Measurements from ENCODE around the gene BCAR1. TPM values are rescaled to one million over a fixed set of nuclear protein-coding genes. Genes with fewer than 3 reads are reported as not detected.

The BCAR1 gene
- total and polyA plus RNA-seq, 12 donors: 54.6 to 85.2 (median 71.3) TPM

GRCh38 chr16:75192606-75193264 lies 58.7 kb downstream of the BCAR1 start:
- intact Hi-C loops (cut with DNase I): loop anchor here in 8 of 10 donors (10.0 kb wide), 4 partner anchors 192 to 572 kb away; partner anchors contain the start of gene TMEM170A (in 1 of the 8)
- Histone ChIP-seq H3K27me3 (peaks cover 0 to 18% (median 6%) of the 10 kb centered on the region in 7 donors), H3K4me3 (no peak overlapping the region), H3K36me3 (no peaks in the 10 kb centered on the region), H3K4me1 (no peaks in the 10 kb centered on the region), H3K27ac (no peak overlapping the region), H3K9me3 (peaks cover 0 to 3% (median 0%) of the 10 kb centered on the region in 11 donors)
- ATAC-seq (no peak), DNase-seq (no peak)
- 89 to 93% methylated on average over 21 of the region's 21 CpGs for WGBS, 2 donors
- TF ChIP-seq CTCF (IDR thresholded peaks at IDR 0.05): no peak

GRCh38 chr16:75189638-75190245 lies 61.7 kb downstream of the BCAR1 start:
- TF ChIP-seq CTCF (IDR thresholded peaks at IDR 0.05): no peak
- H3K9me3 ChIP-seq: peaks cover 0 to 5% (median 0%) of the 10 kb centered on the region in 11 donors
- WGBS, 2 donors: 81 to 84% methylated on average over 8 of the region's 8 CpGs
- H3K36me3 ChIP-seq: no peaks in the 10 kb centered on the region
- H3K27ac ChIP-seq: no peak overlapping the region
- no peak overlapping the region for H3K4me3 ChIP-seq
- no peaks in the 10 kb centered on the region for H3K27me3 ChIP-seq
- DNase-seq: no peak
- no peak for ATAC-seq
- intact Hi-C loops (cut with DNase I): loop anchor here in 8 of 10 donors (10.0 kb wide), 4 partner anchors 195 to 575 kb away; partner anchors contain the start of gene TMEM170A (in 1 of the 8)
- H3K4me1 ChIP-seq: no peaks in the 10 kb centered on the region

GRCh38 chr16:75188832-75189477 lies 62.5 kb downstream of the BCAR1 start:
- no peak for TF ChIP-seq CTCF (IDR thresholded peaks at IDR 0.05)
- no peak for DNase-seq
- Histone ChIP-seq H3K4me1 (no peaks in the 10 kb centered on the region), H3K27ac (no peak overlapping the region), H3K36me3 (no peaks in the 10 kb centered on the region), H3K27me3 (no peaks in the 10 kb centered on the region), H3K4me3 (no peak overlapping the region), H3K9me3 (peaks cover 0 to 5% (median 0%) of the 10 kb centered on the region in 11 donors)
- WGBS, 2 donors: 84 to 89% methylated on average over 14 of the region's 14 CpGs
- no peak for ATAC-seq
- intact Hi-C loops (cut with DNase I): no loop called here

- intact Hi-C loops (cut with DNase I): no loop called here
- 33 to 37% methylated on average over 3 of the region's 3 CpGs for WGBS, 2 donors
- no peaks in the 10 kb centered on the region for H3K36me3 ChIP-seq
Observed at GRCh38 chr16:75181630-75182029, 69.8 kb downstream of the BCAR1 start.

More at GRCh38 chr16:75181630-75182029, 69.8 kb downstream of the BCAR1 start:
- no peaks in the 10 kb centered on the region for H3K4me1 ChIP-seq
- DNase-seq (no peak), ATAC-seq (no peak)
- TF ChIP-seq CTCF (IDR thresholded peaks at IDR 0.05): no peak
- H3K4me3 ChIP-seq: no peak overlapping the region
- peaks cover 0 to 29% (median 8%) of the 10 kb centered on the region in 11 donors for H3K9me3 ChIP-seq
- no peak overlapping the region for H3K27ac ChIP-seq
- no peaks in the 10 kb centered on the region for H3K27me3 ChIP-seq
